NCI-H345 (cell line): ENCODE data around the gene DAAM2.

Source experiments
- DNase-seq: peaks from one replicate; lab custom pipeline; 2025; lab: John Stamatoyannopoulos, UW

Gene DAAM2

GRCh38 chr6:39791850-39792539, at the start of gene DAAM2:
Gene DAAM2 (plus strand): TSS chr6:39792376. CDS start chr6:39856303, 63,927 bp downstream.
- DNase-seq = peak; percentile 38

- no peak for DNase-seq
Observed at GRCh38 chr6:39746795-39747194, 45.4 kb upstream of the DAAM2 start.

- DNase-seq = no peak
Observed at GRCh38 chr6:39752835-39753724, 39.1 kb upstream of the DAAM2 start.

- no peak for DNase-seq
Observed at GRCh38 chr6:39753725-39754045, 38.5 kb upstream of the DAAM2 start.

- DNase-seq = no peak
Observed at GRCh38 chr6:39754514-39755115, 37.6 kb upstream of the DAAM2 start.

- DNase-seq = no peak
Observed at GRCh38 chr6:39755231-39755630, 36.9 kb upstream of the DAAM2 start.

- no peak for DNase-seq
Observed at GRCh38 chr6:39756582-39756981, 35.6 kb upstream of the DAAM2 start.

GRCh38 chr6:39758905-39759605, 33.1 kb upstream of the DAAM2 start:
- no peak for DNase-seq

- no peak for DNase-seq
Observed at GRCh38 chr6:39760226-39760952, 31.8 kb upstream of the DAAM2 start.

- DNase-seq = no peak
Observed at GRCh38 chr6:39765508-39766065, 26.6 kb upstream of the DAAM2 start.

GRCh38 chr6:39769012-39769411, 23.2 kb upstream of the DAAM2 start:
- DNase-seq = peak; percentile 67

- no peak for DNase-seq
Observed at GRCh38 chr6:39770446-39770845, 21.7 kb upstream of the DAAM2 start.

- DNase-seq = no peak
Observed at GRCh38 chr6:39772559-39773273, 19.5 kb upstream of the DAAM2 start.

- no peak for DNase-seq
Observed at GRCh38 chr6:39773782-39774181, 18.4 kb upstream of the DAAM2 start.

- DNase-seq = no peak
Observed at GRCh38 chr6:39776581-39776980, 15.6 kb upstream of the DAAM2 start.

- DNase-seq = no peak
Observed at GRCh38 chr6:39777218-39777617, 15.0 kb upstream of the DAAM2 start.

- DNase-seq = no peak
Observed at GRCh38 chr6:39777661-39778060, 14.5 kb upstream of the DAAM2 start.

- DNase-seq = no peak
Observed at GRCh38 chr6:39778581-39779255, 13.5 kb upstream of the DAAM2 start.

GRCh38 chr6:39785281-39785680, 6.9 kb upstream of the DAAM2 start:
- DNase-seq = no peak

GRCh38 chr6:39786649-39787048, 5.5 kb upstream of the DAAM2 start:
- DNase-seq = no peak
